Activated CD8-positive, alpha-beta memory T cell treated with anti-CD3 and anti-CD28 coated beads, Interleukin-2, amount 50 U/mL, for 4 hours (primary cell): Measurements from ENCODE around the gene MED13L.
"Not testable (repeated sequence)": the region's sequence is repeated elsewhere in the genome, so short reads cannot be mapped to it uniquely, and the experiment has no call there.

Experiments
- DNase-seq: peaks from one replicate; pipeline ENCODE4 v3.0.0-alpha.2; 2020

Gene MED13L

GRCh38 chr12:116303066-116303465, 25.6 kb upstream of the MED13L start:
- no peak for DNase-seq

- no peak for DNase-seq
These were observed 24.9 kb upstream of the MED13L start for GRCh38 chr12:116302166-116303058.

- DNase-seq, result no peak
These were observed 24.1 kb upstream of the MED13L start for GRCh38 chr12:116301621-116302020.

GRCh38 chr12:116299665-116300328, 22.3 kb upstream of the MED13L start:
- DNase-seq, result no peak

- no peak for DNase-seq
These were observed 21.6 kb upstream of the MED13L start for GRCh38 chr12:116299064-116299463.

GRCh38 chr12:116298578-116298977, 21.1 kb upstream of the MED13L start:
- DNase-seq, result no peak

- DNase-seq, result no peak
These were observed 19.8 kb upstream of the MED13L start for GRCh38 chr12:116297224-116297834.

- no peak for DNase-seq
These were observed 18.1 kb upstream of the MED13L start for GRCh38 chr12:116295327-116296263.

GRCh38 chr12:116294454-116295165, 17.1 kb upstream of the MED13L start:
- DNase-seq, result no peak

GRCh38 chr12:116293687-116294453, 16.4 kb upstream of the MED13L start:
- no peak for DNase-seq

- no peak for DNase-seq
These were observed 13.7 kb upstream of the MED13L start for GRCh38 chr12:116291218-116291617.

GRCh38 chr12:116288735-116289134, 11.2 kb upstream of the MED13L start:
- no peak for DNase-seq

- no peak for DNase-seq
These were observed 10.4 kb upstream of the MED13L start for GRCh38 chr12:116287842-116288301.

- no peak for DNase-seq
These were observed 6.9 kb upstream of the MED13L start for GRCh38 chr12:116284396-116284795.

- not testable (repeated sequence) for DNase-seq
These were observed 6.4 kb upstream of the MED13L start for GRCh38 chr12:116283881-116284280.

- no peak for DNase-seq
These were observed 5.1 kb upstream of the MED13L start for GRCh38 chr12:116282371-116283286.

GRCh38 chr12:116280595-116281290, 3.2 kb upstream of the MED13L start:
- DNase-seq, result no peak

- DNase-seq, result no peak
These were observed 1.2 kb upstream of the MED13L start for GRCh38 chr12:116278667-116279066.

- DNase-seq, result no peak
These were observed 760 bp upstream of the MED13L start for GRCh38 chr12:116278279-116278626.
